ENCODE data around the gene TMEM47. TPM values are rescaled to one million over a fixed set of nuclear protein-coding genes. Genes with fewer than 3 reads are reported as not detected.

TMEM47 gene
- total RNA-seq, 4 donors from 2014 or later, result 4.4 to 9.4 (median 6.7) TPM

GRCh38 chrX:34656467-34656841 lies 631 bp downstream of the TMEM47 start:
- DNase-seq, result peak in 1 of 3 donors; percentile 23
- no peaks in the 10 kb centered on the region for H3K9me3 ChIP-seq
- H3K4me3 ChIP-seq, result peak overlapping the region; percentile 27 to 60 (median 44)
- H3K27me3 ChIP-seq, result no peaks in the 10 kb centered on the region
- no peak for TF ChIP-seq POLR2A (IDR thresholded peaks at IDR 0.05)
- TF ChIP-seq, protein P1, sequence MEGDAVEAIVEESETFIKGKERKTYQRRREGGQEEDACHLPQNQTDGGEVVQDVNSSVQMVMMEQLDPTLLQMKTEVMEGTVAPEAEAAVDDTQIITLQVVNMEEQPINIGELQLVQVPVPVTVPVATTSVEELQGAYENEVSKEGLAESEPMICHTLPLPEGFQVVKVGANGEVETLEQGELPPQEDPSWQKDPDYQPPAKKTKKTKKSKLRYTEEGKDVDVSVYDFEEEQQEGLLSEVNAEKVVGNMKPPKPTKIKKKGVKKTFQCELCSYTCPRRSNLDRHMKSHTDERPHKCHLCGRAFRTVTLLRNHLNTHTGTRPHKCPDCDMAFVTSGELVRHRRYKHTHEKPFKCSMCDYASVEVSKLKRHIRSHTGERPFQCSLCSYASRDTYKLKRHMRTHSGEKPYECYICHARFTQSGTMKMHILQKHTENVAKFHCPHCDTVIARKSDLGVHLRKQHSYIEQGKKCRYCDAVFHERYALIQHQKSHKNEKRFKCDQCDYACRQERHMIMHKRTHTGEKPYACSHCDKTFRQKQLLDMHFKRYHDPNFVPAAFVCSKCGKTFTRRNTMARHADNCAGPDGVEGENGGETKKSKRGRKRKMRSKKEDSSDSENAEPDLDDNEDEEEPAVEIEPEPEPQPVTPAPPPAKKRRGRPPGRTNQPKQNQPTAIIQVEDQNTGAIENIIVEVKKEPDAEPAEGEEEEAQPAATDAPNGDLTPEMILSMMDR (IDR thresholded peaks at IDR 0.05), result no peak
- H3K27ac ChIP-seq, result peak overlapping the region in 3 of 4 donors; percentile 57 to 81 (median 72)
- no peaks in the 10 kb centered on the region for H3K36me3 ChIP-seq
- no peaks in the 10 kb centered on the region for H3K4me1 ChIP-seq

GRCh38 chrX:34655501-34656455 lies 1.3 kb downstream of the TMEM47 start:
- H3K4me3 ChIP-seq, result peak overlapping the region in 3 of 4 donors; percentile 27 to 60 (median 56)
- H3K9me3 ChIP-seq, result no peaks in the 10 kb centered on the region
- no peak for DNase-seq
- TF ChIP-seq, protein P1 (IDR thresholded peaks at IDR 0.05), result no peak
- TF ChIP-seq POLR2A (IDR thresholded peaks at IDR 0.05), result no peak
- no peaks in the 10 kb centered on the region for H3K4me1 ChIP-seq
- H3K27me3 ChIP-seq, result no peaks in the 10 kb centered on the region
- H3K27ac ChIP-seq, result peak overlapping the region in 2 of 4 donors; percentile 72 to 81
- H3K36me3 ChIP-seq, result no peaks in the 10 kb centered on the region

DNA sequence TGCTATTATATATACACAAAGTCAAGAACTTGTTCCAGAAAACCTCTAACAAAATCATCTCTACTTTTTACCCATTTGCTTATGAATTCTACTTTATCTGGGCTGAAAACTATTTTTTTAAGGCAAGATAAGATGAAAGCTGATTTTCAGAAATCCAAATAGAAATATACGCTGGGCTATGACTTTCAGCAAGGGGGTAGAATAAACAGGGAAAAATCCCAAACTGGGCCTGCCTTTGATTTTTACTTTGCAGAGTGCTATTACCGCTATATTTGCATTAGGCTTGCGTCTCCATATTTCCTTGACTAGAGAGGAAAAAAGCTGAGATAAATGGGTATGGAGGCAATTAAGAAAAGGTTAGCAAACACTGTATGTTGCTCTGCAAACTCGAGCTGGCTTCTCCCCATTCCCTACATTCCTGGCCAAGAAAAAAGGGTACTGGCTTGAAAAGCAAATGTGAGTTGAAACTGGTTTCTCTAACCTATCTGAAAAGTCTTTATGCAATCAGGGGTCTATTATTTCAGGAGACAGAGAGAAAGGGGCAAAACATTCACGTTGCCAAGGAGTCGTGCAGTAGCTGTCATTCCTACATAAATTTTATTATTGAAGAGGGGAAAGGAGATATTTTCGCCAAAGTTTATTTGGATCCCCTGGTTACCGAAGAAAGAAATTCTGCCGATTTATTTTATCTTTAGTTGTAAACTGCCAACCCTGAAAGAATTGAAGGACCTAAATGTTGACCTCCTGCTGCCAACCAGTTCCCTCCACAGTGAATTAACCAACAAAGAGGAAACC lies 2.2 kb downstream of the TMEM47 start:
- no peaks in the 10 kb centered on the region for H3K4me1 ChIP-seq
- no peak for DNase-seq
- no peaks in the 10 kb centered on the region for H3K9me3 ChIP-seq
- TF ChIP-seq, protein P1 (IDR thresholded peaks at IDR 0.05), result no peak
- no peak for TF ChIP-seq POLR2A (IDR thresholded peaks at IDR 0.05)
- H3K36me3 ChIP-seq, result no peaks in the 10 kb centered on the region
- H3K27ac ChIP-seq, result peak overlapping the region in 1 of 4 donors; percentile 81
- H3K27me3 ChIP-seq, result no peaks in the 10 kb centered on the region
- H3K4me3 ChIP-seq, result peak overlapping the region in 2 of 4 donors; percentile 13 to 60

DNA sequence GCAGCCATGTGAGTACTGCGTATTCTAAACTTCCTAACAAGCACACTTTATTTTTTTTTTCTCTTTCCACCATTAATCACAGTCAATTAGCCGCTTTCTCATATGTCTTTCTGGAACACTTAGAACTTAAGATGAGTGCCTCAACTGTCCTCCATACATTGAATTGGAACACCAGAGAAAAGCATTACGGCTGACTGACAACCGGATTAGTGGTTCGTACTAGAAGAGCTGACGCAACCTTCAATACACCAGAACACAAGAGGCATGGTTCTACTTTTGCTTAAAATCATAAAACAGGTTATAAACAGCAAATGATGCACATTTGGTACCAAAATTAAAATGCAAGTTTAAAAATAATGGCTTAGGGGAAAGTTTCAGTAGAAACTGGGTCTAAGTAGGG lies 3.3 kb downstream of the TMEM47 start:
- Histone ChIP-seq H3K4me3 (peak overlapping the region in 2 of 4 donors; percentile 1 to 60), H3K36me3 (no peaks in the 10 kb centered on the region), H3K27ac (peak overlapping the region in 1 of 4 donors; percentile 38), H3K4me1 (no peaks in the 10 kb centered on the region), H3K27me3 (no peaks in the 10 kb centered on the region), H3K9me3 (no peaks in the 10 kb centered on the region)
- DNase-seq, result no peak
- no peak for TF ChIP-seq POLR2A (IDR thresholded peaks at IDR 0.05)
- TF ChIP-seq, protein P1 (IDR thresholded peaks at IDR 0.05), result no peak

- no peaks in the 10 kb centered on the region for H3K36me3 ChIP-seq
- no peaks in the 10 kb centered on the region for H3K4me1 ChIP-seq
- H3K9me3 ChIP-seq, result no peaks in the 10 kb centered on the region
- no peak for DNase-seq
- H3K27ac ChIP-seq, result no peak overlapping the region
- H3K27me3 ChIP-seq, result no peaks in the 10 kb centered on the region
- no peak overlapping the region for H3K4me3 ChIP-seq
- TF ChIP-seq POLR2A (IDR thresholded peaks at IDR 0.05), result no peak
- TF ChIP-seq, protein P1 (IDR thresholded peaks at IDR 0.05), result no peak
Measured at GRCh38 chrX:34642849-34643248, 14.2 kb downstream of the TMEM47 start.
